CD4-positive, alpha-beta T cell treated with Interleukin-15 for 1 hour (primary cell): Measurements from ENCODE around the gene STX1B.
"Not testable (repeated sequence)": the region's sequence is repeated elsewhere in the genome, so short reads cannot be mapped to it uniquely, and the experiment has no call there.

Experiments used
- DNase-seq: peaks from one replicate; pipeline ENCODE4 v3.0.0-alpha.2; 2020

Gene STX1B

GRCh38 chr16:30949650-30950515 is 60.6 kb downstream of the STX1B start:
- peak; percentile 47 for DNase-seq

DNA sequence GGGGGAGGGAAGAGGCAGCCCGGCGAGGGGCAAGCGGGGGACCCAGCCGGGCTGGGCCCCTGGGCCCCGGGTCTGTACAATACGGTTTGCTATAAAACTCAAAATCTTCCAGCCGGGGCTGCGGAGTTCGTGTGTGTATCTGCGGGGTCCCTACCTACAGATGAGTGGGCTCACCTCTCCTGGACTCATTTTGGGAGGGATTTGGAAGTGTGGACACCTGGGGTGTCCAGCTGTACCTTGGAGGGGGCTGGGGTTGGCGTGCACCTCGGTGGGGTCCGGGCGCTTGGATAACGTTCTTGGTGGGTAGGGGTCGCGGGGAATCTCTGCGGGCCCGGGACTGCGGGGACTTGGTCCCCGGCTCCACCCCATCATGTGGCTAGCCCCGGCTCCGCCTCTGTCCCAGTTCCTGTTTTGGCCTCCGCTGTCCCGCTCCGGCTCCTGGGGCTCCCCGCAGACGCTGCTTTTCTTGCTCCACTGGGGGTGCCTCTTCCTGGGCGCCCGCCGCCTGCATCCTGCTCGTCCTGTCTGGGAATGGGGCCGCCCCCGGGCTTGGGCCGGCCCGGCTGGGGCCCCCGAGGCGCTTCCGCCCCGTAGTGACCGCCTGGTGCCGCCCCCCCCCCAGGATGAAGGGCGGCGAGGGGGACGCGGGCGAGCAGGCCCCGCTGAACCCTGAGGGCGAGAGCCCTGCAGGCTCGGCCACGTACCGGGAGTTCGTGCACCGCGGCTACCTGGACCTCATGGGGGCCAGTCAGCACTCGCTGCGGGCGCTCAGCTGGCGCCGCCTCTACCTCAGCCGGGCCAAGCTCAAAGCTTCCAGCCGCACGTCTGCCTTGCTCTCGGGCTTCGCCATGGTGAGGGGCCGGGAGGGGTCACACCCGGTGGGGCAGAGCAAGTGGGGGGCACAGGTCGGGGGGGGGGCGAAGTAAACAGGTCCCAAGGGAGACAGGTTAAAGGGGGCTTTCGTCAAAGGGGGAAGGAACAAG is 61.5 kb downstream of the STX1B start, which contains the start of gene ORAI3:
Gene ORAI3, plus strand, starts transcription at position 402 of the 983 bp plus-strand sequence. Its CDS starts 222 bp downstream, at position 624.
- peak; percentile 70 for DNase-seq

DNA sequence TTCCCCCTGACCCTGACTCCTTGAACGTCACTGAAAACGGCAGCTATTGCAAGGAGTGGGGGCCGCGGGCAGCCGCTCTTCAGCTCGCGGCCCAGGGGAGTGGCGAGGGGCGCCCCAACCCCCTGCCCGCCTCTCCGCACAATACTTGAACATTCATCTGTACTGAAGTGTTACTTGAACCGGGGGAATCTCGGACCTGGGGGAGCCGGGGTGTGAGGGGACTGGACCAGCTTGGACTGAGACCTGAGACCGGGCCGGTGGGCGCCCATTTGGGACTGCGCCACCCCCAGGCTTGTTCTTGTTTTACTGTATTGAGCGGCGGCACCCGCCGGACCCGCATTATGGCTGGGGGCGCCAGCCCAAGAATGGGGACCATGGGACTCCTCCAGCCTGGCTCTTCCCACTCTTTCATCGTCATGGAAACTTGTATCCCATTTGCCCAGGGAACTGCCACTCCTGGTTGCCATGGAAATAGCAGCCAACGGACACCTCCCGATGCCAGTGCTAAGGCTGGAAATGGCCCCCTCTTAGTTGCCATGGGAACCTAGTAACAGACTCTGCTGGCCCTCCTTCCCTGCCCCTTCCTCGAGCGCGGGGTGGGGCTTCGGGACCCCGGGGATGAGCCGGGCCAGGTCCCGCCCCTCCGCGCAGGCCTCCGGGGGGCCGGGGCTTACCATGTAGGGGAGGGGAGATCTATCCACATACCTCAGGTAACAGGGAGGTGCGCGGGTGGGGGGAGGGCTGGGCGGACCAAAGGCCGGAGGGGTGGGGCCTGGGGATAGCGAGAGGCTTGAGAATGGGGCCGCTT is 62.4 kb downstream of the STX1B start:
- DNase-seq, result peak; percentile 53

GRCh38 chr16:30947541-30947858 is 62.9 kb downstream of the STX1B start:
- no peak for DNase-seq

DNA sequence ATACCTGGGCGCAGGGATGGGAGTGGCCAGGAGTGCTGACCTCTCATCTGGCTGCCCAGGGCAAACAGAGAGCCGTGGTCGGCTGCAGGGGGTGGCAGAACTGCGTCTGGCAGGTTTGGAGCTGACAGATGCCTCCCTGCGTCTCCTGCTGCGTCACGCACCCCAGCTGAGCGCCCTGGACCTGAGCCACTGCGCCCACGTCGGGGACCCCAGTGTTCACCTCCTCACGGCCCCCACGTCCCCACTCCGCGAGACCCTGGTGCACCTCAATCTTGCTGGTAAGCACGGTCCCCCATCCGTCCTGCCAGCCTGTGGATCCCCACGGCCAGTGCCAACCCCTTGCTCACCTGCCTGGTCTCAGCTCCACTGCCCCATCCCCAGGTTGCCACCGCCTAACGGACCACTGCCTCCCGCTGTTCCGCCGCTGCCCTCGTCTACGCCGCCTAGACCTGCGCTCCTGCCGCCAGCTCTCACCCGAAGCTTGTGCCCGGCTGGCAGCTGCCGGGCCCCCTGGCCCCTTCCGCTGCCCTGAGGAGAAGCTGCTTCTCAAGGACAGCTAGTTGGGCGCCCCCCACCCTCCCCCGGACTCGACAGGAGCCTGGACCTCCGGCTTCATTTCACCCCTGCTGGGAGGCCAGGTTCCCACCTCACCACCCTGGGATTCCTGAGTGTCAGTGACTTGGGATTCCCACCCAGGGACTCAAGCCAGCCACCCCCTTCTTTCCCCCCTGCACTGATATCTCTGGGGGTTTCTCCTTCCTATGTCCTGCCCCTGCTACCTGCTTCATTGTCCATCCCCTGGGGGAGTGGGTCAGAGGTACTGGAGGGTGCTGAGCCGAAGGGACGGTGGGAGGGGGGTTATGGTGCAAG is 63.5 kb downstream of the STX1B start:
- no peak for DNase-seq

GRCh38 chr16:30944352-30944751 is 66.1 kb downstream of the STX1B start:
- no peak for DNase-seq

DNA sequence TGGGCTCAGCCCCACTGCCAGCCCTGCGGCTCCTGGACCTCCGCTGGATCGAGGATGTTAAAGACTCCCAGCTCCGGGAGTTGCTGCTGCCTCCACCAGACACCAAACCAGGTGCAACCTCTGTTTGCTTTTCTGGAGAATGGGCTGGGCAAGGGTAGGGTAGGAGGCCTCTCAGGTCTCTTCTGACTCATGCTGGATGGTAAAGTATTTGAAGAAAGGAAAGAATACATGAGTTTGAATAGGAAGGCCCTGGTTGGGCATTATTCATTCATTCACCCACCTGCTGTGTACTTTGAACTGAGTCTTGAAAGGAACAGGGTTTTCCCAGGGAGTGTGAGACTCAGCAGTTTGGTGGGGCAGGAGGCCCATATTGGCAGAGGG is 68.0 kb downstream of the STX1B start:
- DNase-seq, result no peak

DNA sequence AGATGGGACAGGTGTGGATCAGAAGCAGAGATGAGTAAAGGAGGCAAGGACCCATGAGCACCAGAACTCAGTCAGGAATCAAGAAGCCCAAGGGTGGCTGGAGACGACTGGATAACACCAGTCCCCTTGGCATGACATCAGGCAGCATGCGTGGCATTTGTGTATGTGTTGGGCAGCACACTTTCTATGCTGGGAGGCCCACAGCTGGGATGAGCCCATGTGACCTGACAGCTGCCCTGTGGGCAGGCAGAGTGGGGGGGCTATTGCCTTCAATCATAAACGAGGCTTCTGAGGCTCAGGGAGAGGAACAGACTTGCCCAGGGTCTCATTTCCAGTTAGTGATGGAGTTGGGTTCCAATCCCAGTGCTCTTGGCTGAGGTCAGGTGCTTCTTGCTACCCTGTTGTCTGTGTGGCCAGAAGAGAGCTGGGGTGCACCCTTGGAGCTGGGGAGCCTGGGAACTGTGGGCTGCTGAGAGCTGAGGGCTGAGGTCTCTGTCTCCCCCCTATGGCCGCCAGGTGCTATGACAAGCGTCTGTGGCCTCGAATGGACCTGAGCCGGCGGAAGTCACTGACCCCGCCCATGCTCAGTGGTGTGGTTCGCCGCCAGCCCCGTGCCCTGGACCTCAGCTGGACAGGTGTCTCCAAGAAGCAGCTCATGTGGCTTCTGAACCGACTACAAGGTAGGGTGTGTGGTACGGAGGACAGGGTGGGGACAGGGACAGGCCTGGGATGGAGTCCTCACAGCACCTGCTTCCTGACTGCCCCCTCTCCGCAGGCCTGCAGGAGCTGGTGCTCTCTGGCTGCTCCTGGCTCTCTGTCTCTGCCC is 68.6 kb downstream of the STX1B start:
- peak; percentile 76 for DNase-seq

- not testable (repeated sequence) for DNase-seq
These were observed 70.9 kb downstream of the STX1B start for GRCh38 chr16:30939571-30939970.
